Cardiac septum (tissue), 1 donor: ENCODE measurements around the gene PSMD14. TPM values are rescaled to one million over a fixed set of nuclear protein-coding genes. Genes with fewer than 3 reads are reported as not detected.

Experiments used
- DNase-seq: peaks from one replicate; pipeline ENCODE4 v3.0.0-alpha.2; 2020; ENCODE audit warnings: low spot score
- intact Hi-C: fragments of 100-400 bp; cut with DNase I; formaldehyde crosslinking; loops from one replicate; pipeline ENCODE4 v1.14.0; 2022
- total RNA-seq: library from RNA; stranded (reverse); fragmentation: NEBNext Ultra II Directional; extraction: Animal tissue kit (Norgen Biotek cat#: 25700); gene quantifications from one replicate; pipeline ENCODE4 v1.2.1, GENCODE V29; 2021
- donor health status: DM: no; HTN: no; CAD: no.

PSMD14 gene
- total RNA-seq, 1 donor from 2014 or later: 46.0 TPM

- no peak for DNase-seq
- intact Hi-C loops: no loop called here
These were observed 118.9 kb downstream of the PSMD14 start for GRCh38 chr2:161426922-161427663.

GRCh38 chr2:161427664-161428587 is 119.7 kb downstream of the PSMD14 start:
- intact Hi-C loops: no loop called here
- DNase-seq: no peak

GRCh38 chr2:161430386-161430785 is 122.2 kb downstream of the PSMD14 start:
- no peak for DNase-seq
- intact Hi-C loops: no loop called here

- no peak for DNase-seq
- intact Hi-C loops: no loop called here
These were observed 123.9 kb downstream of the PSMD14 start for GRCh38 chr2:161432107-161432506.

- DNase-seq: no peak
- intact Hi-C loops: no loop called here
These were observed 125.9 kb downstream of the PSMD14 start for GRCh38 chr2:161434118-161434517.

GRCh38 chr2:161436411-161436810 is 128.2 kb downstream of the PSMD14 start:
- intact Hi-C loops: no loop called here
- no peak for DNase-seq

- DNase-seq: no peak
- intact Hi-C loops: no loop called here
These were observed 130.4 kb downstream of the PSMD14 start for GRCh38 chr2:161438598-161438997.

GRCh38 chr2:161445097-161445496 is 136.9 kb downstream of the PSMD14 start:
- no peak for DNase-seq
- intact Hi-C loops: no loop called here

- intact Hi-C loops: no loop called here
These were observed 140.2 kb downstream of the PSMD14 start for GRCh38 chr2:161448431-161448830.

More at GRCh38 chr2:161448431-161448830, 140.2 kb downstream of the PSMD14 start:
- DNase-seq: no peak

Other genes starting within 250 kb of the PSMD14 start
- gene TANK, start 148.0 kb upstream of the PSMD14 start, total RNA-seq: 30.1 TPM
- 0.05 TPM for gene TBR1, start 107.9 kb downstream of the PSMD14 start, total RNA-seq